WTC11 (cell line): ENCODE measurements around the gene RBP3. TPM values are rescaled to one million over a fixed set of nuclear protein-coding genes. Genes with fewer than 3 reads are reported as not detected.

ENCODE experiments used
- ATAC-seq: fragments of 200-7000 bp; cut with Tn5 transposase; 2 replicates; pipeline ENCODE4 v1.10.0; 2021; ENCODE audit warnings: mild to moderate bottlenecking, moderate library complexity
- CTCF ChIA-PET: fragments of 300-600 bp; sonication (Branson Sonifier 250); formaldehyde crosslinking; loops from one replicate; lab custom pipeline; 2021; ENCODE audit warnings: antibody characterized with exemption; lab: Charles Lee
- POLR2A ChIA-PET: fragments of 350-600 bp; sonication (Branson Sonifier 250); formaldehyde crosslinking; loops from one replicate; lab custom pipeline; 2021; ENCODE audit warnings: antibody characterized with exemption; lab: Charles Lee
- DNase-seq: peaks from one replicate; pipeline ENCODE4 v3.0.0; 2021; ENCODE audit warnings: low spot score
- H3K27ac Mint-ChIP-seq: 2 replicates; pipeline ENCODE4 v1.8.0; 2021; ENCODE audit warnings: mixed read lengths
- H3K27me3 Mint-ChIP-seq: 2 replicates; pipeline ENCODE4 v1.8.0; 2021; ENCODE audit warnings: low read depth, mild to moderate bottlenecking, moderate library complexity, mixed read lengths
- H3K36me3 Mint-ChIP-seq: 2 replicates; pipeline ENCODE4 v1.8.0; 2021; ENCODE audit warnings: mixed read lengths
- H3K4me1 Mint-ChIP-seq: 2 replicates; pipeline ENCODE4 v1.8.0; 2022; ENCODE audit warnings: mixed read lengths
- H3K4me3 Mint-ChIP-seq: 2 replicates; pipeline ENCODE4 v1.8.0; 2021; ENCODE audit warnings: mild to moderate bottlenecking, moderate library complexity, mixed read lengths
- H3K9me3 Mint-ChIP-seq: 2 replicates; pipeline ENCODE4 v1.8.0; 2021; ENCODE audit warnings: mixed read lengths
- ATF1 ChIP-seq: sonication (generic); formaldehyde crosslinking; IDR thresholded peaks from 2 replicates; pipeline ENCODE4 v1.8.1; 2023; ENCODE audit warnings: mild to moderate bottlenecking, moderate library complexity, missing genetic modification reagents
- ATF3 ChIP-seq: sonication (generic); formaldehyde crosslinking; conservative IDR thresholded peaks from 2 replicates; pipeline ENCODE4 v1.8.1; 2022; ENCODE audit warnings: mild to moderate bottlenecking, missing genetic modification reagents
- CBFB ChIP-seq: sonication (generic); formaldehyde crosslinking; IDR thresholded peaks from 2 replicates; pipeline ENCODE4 v1.8.1; 2022; ENCODE audit warnings: mild to moderate bottlenecking, low read depth, missing genetic modification reagents
- E2F5 ChIP-seq: sonication (generic); formaldehyde crosslinking; IDR thresholded peaks from 2 replicates; pipeline ENCODE4 v1.8.1; 2022; ENCODE audit warnings: mild to moderate bottlenecking, moderate library complexity, missing genetic modification reagents
- ESRRA ChIP-seq: sonication (generic); formaldehyde crosslinking; IDR thresholded peaks from 2 replicates; pipeline ENCODE4 v1.8.1; 2022; ENCODE audit warnings: mild to moderate bottlenecking, missing genetic modification reagents, borderline replicate concordance
- FOXP1 ChIP-seq: sonication (generic); formaldehyde crosslinking; IDR thresholded peaks from 2 replicates; pipeline ENCODE4 v1.8.0; 2022; ENCODE audit warnings: missing genetic modification reagents, mild to moderate bottlenecking, moderate library complexity, borderline replicate concordance
- GABPB1 ChIP-seq: sonication (generic); formaldehyde crosslinking; IDR thresholded peaks from 2 replicates; pipeline ENCODE4 v1.8.1; 2023; ENCODE audit warnings: mild to moderate bottlenecking, missing genetic modification reagents
- MAX ChIP-seq: sonication (generic); formaldehyde crosslinking; IDR thresholded peaks from 2 replicates; pipeline ENCODE4 v1.8.0; 2022; ENCODE audit warnings: mild to moderate bottlenecking, missing genetic modification reagents
- MXD4 ChIP-seq: fragments of 250-450 bp; sonication (Bioruptor Pico); IDR thresholded peaks from 2 replicates; pipeline ENCODE4 v1.8.0; 2021; ENCODE audit warnings: mild to moderate bottlenecking, moderate library complexity, borderline replicate concordance
- MYBL2 ChIP-seq: sonication (generic); formaldehyde crosslinking; IDR thresholded peaks from 2 replicates; pipeline ENCODE4 v1.8.1; 2023; ENCODE audit warnings: mild to moderate bottlenecking, moderate library complexity, missing genetic modification reagents
- NFATC4 ChIP-seq: fragments of 250-450 bp; sonication (Bioruptor Pico); IDR thresholded peaks from 2 replicates; pipeline ENCODE4 v1.9.0; 2021; ENCODE audit warnings: mild to moderate bottlenecking
- NR2C2 ChIP-seq: sonication (generic); formaldehyde crosslinking; IDR thresholded peaks from 2 replicates; pipeline ENCODE4 v1.8.0; 2022; ENCODE audit warnings: mild to moderate bottlenecking, missing genetic modification reagents
- PRRX2 ChIP-seq: fragments of 250-450 bp; sonication (Bioruptor Pico); IDR thresholded peaks from 2 replicates; pipeline ENCODE4 v1.8.0; 2021; ENCODE audit warnings: mild to moderate bottlenecking
- SOX15 ChIP-seq: fragments of 250-450 bp; sonication (Bioruptor Pico); IDR thresholded peaks from 2 replicates; pipeline ENCODE4 v1.9.0; 2021; ENCODE audit warnings: mild to moderate bottlenecking
- STAT6 ChIP-seq: sonication (generic); formaldehyde crosslinking; conservative IDR thresholded peaks from 2 replicates; pipeline ENCODE4 v1.8.1; 2023; ENCODE audit warnings: mild to moderate bottlenecking, low read depth, missing genetic modification reagents, moderate library complexity
- ZBTB21 ChIP-seq: sonication (generic); formaldehyde crosslinking; IDR thresholded peaks from 2 replicates; pipeline ENCODE4 v1.8.1; 2023; ENCODE audit warnings: mild to moderate bottlenecking, missing genetic modification reagents, borderline replicate concordance
- ZBTB43 ChIP-seq: sonication (generic); formaldehyde crosslinking; IDR thresholded peaks from 2 replicates; pipeline ENCODE4 v1.8.1; 2023; ENCODE audit warnings: mild to moderate bottlenecking, missing genetic modification reagents
- ZMAT4 ChIP-seq: fragments of 250-450 bp; sonication (Bioruptor Pico); IDR thresholded peaks from 2 replicates; pipeline ENCODE4 v1.9.0; 2021; ENCODE audit warnings: mild to moderate bottlenecking
- total RNA-seq: library from RNA; stranded (reverse); gene quantifications from 3 replicates; pipeline ENCODE4 v1.2.3, GENCODE V29; 2021
- TF ChIP-seq, protein P1 (sequence below): sonication (generic); formaldehyde crosslinking; IDR thresholded peaks from 2 replicates; pipeline ENCODE4 v1.8.0; 2022; ENCODE audit warnings: mild to moderate bottlenecking, missing genetic modification reagents
- TF ChIP-seq, protein P2 (sequence below): sonication (generic); formaldehyde crosslinking; IDR thresholded peaks from 2 replicates; pipeline ENCODE4 v1.8.0; 2022; ENCODE audit warnings: mild to moderate bottlenecking, missing genetic modification reagents

Gene RBP3
- total RNA-seq, 1 experiment from 2014 or later, result not detected

- TF ChIP-seq ATF1 (CRISPR knock-in tag), result no peak
- no peak for TF ChIP-seq ATF3 (CRISPR knock-in tag)
- no peak for TF ChIP-seq ZBTB43 (CRISPR knock-in tag)
- TF ChIP-seq ZMAT4, result no peak
- no peak for TF ChIP-seq SOX15 (CRISPR knock-in tag)
These were observed 31.3 kb downstream of the RBP3 start (continued) for GRCh38 chr10:47379445-47379785.

DNA sequence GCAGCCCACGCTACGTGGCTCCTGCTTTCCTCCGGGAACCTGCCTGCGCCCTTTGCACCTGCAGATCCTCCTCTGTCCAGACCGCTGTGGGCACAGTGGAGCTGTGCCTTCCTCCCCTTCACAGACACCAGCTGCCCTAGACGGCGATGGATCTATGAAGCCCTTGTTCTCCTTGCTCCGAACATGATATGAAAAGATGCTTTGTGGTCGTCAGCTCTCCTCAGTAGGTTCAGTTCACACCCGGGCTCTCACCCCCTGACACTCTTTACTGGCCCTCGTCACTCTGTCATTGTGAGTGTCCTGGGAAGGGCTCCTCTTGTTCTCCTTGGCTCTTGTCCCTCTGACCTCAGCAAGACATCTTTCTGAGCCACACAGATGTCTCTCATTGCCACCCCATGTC, 31.7 kb downstream of the RBP3 start:
- H3K27ac Mint-ChIP-seq, result no peak overlapping the region
- peaks cover 3% of the 10 kb centered on the region; the same call in 1 of the 2 replicates for H3K27me3 Mint-ChIP-seq
- H3K4me3 Mint-ChIP-seq, result no peak overlapping the region
- TF ChIP-seq, protein P1, sequence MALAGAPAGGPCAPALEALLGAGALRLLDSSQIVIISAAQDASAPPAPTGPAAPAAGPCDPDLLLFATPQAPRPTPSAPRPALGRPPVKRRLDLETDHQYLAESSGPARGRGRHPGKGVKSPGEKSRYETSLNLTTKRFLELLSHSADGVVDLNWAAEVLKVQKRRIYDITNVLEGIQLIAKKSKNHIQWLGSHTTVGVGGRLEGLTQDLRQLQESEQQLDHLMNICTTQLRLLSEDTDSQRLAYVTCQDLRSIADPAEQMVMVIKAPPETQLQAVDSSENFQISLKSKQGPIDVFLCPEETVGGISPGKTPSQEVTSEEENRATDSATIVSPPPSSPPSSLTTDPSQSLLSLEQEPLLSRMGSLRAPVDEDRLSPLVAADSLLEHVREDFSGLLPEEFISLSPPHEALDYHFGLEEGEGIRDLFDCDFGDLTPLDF (CRISPR knock-in tag), result no peak
- no peak for TF ChIP-seq PRRX2 (CRISPR knock-in tag)
- TF ChIP-seq CBFB, result no peak
- no peak for TF ChIP-seq STAT6 (CRISPR knock-in tag)
- no peak for TF ChIP-seq NFATC4 (CRISPR knock-in tag)
- peaks cover 37% of the 10 kb centered on the region for H3K4me1 Mint-ChIP-seq
- no peak for DNase-seq
- H3K9me3 Mint-ChIP-seq, result no peaks in the 10 kb centered on the region; the same call in 1 of the 2 replicates
- no peak for ATAC-seq
- ChIA-PET CTCF (no interaction called here), POLR2A (no interaction called here)
- 0 out of 2 replicates have a peak, but pooled peaks cover 2% of the 10 kb centered on the region for H3K36me3 Mint-ChIP-seq

- Mint-ChIP-seq H3K27me3 (peaks cover 7% of the 10 kb centered on the region), H3K27ac (no peak overlapping the region), H3K9me3 (peaks cover 2% of the 10 kb centered on the region), H3K36me3 (peaks cover 3% of the 10 kb centered on the region), H3K4me3 (no peak overlapping the region), H3K4me1 (peaks cover 39% of the 10 kb centered on the region)
- DNase-seq (no peak), ATAC-seq (no peak)
- ChIA-PET POLR2A (no interaction called here), CTCF (no interaction called here)
- TF ChIP-seq FOXP1, result no peak
- TF ChIP-seq, protein P2, sequence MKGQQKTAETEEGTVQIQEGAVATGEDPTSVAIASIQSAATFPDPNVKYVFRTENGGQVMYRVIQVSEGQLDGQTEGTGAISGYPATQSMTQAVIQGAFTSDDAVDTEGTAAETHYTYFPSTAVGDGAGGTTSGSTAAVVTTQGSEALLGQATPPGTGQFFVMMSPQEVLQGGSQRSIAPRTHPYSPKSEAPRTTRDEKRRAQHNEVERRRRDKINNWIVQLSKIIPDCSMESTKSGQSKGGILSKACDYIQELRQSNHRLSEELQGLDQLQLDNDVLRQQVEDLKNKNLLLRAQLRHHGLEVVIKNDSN (CRISPR knock-in tag), result no peak
- TF ChIP-seq NFATC4 (CRISPR knock-in tag), result no peak
- no peak for TF ChIP-seq MYBL2
- TF ChIP-seq, protein P1 (CRISPR knock-in tag), result no peak
- no peak for TF ChIP-seq ZBTB21 (CRISPR knock-in tag)
- TF ChIP-seq NR2C2 (CRISPR knock-in tag), result no peak
- TF ChIP-seq ESRRA (CRISPR knock-in tag), result no peak
- no peak for TF ChIP-seq GABPB1 (CRISPR knock-in tag)
- TF ChIP-seq MXD4, result no peak
- TF ChIP-seq SOX15 (CRISPR knock-in tag), result no peak
- TF ChIP-seq E2F5 (CRISPR knock-in tag), result no peak
- TF ChIP-seq MAX, result no peak
These were observed 32.4 kb downstream of the RBP3 start for GRCh38 chr10:47380341-47381102.
